TTC549 (cell line): ENCODE results near the gene ETV3L.
"Not testable (repeated sequence)": the region's sequence is repeated elsewhere in the genome, so short reads cannot be mapped to it uniquely, and the experiment has no call there.

Source experiments
- FAIRE-seq: peaks from 2 replicates; lab custom pipeline; 2012; peaks lifted over from hg19 to GRCh38; lab: Jason Lieb, UNC

Gene ETV3L

GRCh38 chr1:157104598-157105293, 5.1 kb upstream of the ETV3L start:
- FAIRE-seq, result no peak

- FAIRE-seq, result no peak
Observed at GRCh38 chr1:157103268-157103667, 3.7 kb upstream of the ETV3L start.

GRCh38 chr1:157101149-157101548, 1.5 kb upstream of the ETV3L start:
- FAIRE-seq, result no peak

GRCh38 chr1:157098987-157099632, 498 bp downstream of the ETV3L start:
- not testable (repeated sequence) for FAIRE-seq

- FAIRE-seq, result no peak
Observed at GRCh38 chr1:157098519-157098918, 1.1 kb downstream of the ETV3L start.

- FAIRE-seq, result no peak
Observed at GRCh38 chr1:157097692-157098091, 1.9 kb downstream of the ETV3L start.

GRCh38 chr1:157096881-157097280, 2.7 kb downstream of the ETV3L start:
- no peak for FAIRE-seq

- no peak for FAIRE-seq
Observed at GRCh38 chr1:157095551-157095950, 4.1 kb downstream of the ETV3L start.

- no peak for FAIRE-seq
Observed at GRCh38 chr1:157095091-157095490, 4.5 kb downstream of the ETV3L start.

GRCh38 chr1:157092831-157093230, 6.8 kb downstream of the ETV3L start:
- FAIRE-seq, result no peak

- no peak for FAIRE-seq
Observed at GRCh38 chr1:157091668-157092273, 7.8 kb downstream of the ETV3L start.

GRCh38 chr1:157091186-157091585, 8.4 kb downstream of the ETV3L start:
- no peak for FAIRE-seq

GRCh38 chr1:157090771-157091170, 8.8 kb downstream of the ETV3L start:
- FAIRE-seq, result no peak

- FAIRE-seq, result peak; percentile 77
Observed at GRCh38 chr1:157090196-157090647, 9.4 kb downstream of the ETV3L start.

- no peak for FAIRE-seq
Observed at GRCh38 chr1:157089789-157090188, 9.8 kb downstream of the ETV3L start.

GRCh38 chr1:157088607-157089006, 11.0 kb downstream of the ETV3L start:
- no peak for FAIRE-seq

- no peak for FAIRE-seq
Observed at GRCh38 chr1:157087030-157087429, 12.6 kb downstream of the ETV3L start.

GRCh38 chr1:157086299-157086698, 13.3 kb downstream of the ETV3L start:
- no peak for FAIRE-seq

- no peak for FAIRE-seq
Observed at GRCh38 chr1:157085421-157085820, 14.2 kb downstream of the ETV3L start.

GRCh38 chr1:157084720-157085119, 14.9 kb downstream of the ETV3L start:
- no peak for FAIRE-seq

- no peak for FAIRE-seq
Observed at GRCh38 chr1:157081707-157082106, 17.9 kb downstream of the ETV3L start.

- no peak for FAIRE-seq
Observed at GRCh38 chr1:157080714-157081113, 18.9 kb downstream of the ETV3L start.

GRCh38 chr1:157077394-157077793, 22.2 kb downstream of the ETV3L start:
- FAIRE-seq, result no peak
